NOMO-1 (cell line): Measurements from ENCODE around the gene RIPOR2.

Experiments used
- DNase-seq, 2 experiments: peaks; one replicate each; lab custom pipeline; 2025; ENCODE audit not compliant: unreplicated experiment in 2 of 2; lab: John Stamatoyannopoulos, UW

Gene RIPOR2

GRCh38 chr6:24856246-24856599 lies 79.5 kb downstream of the RIPOR2 start:
- no peak for DNase-seq

- DNase-seq: peak; percentile 28 to 83
These were observed 80.1 kb downstream of the RIPOR2 start for GRCh38 chr6:24855395-24856245.

- no peak for DNase-seq
These were observed 81.6 kb downstream of the RIPOR2 start for GRCh38 chr6:24854077-24854666.

- DNase-seq: no peak
These were observed 84.7 kb downstream of the RIPOR2 start for GRCh38 chr6:24851086-24851485.

GRCh38 chr6:24849713-24850112 lies 86.0 kb downstream of the RIPOR2 start:
- DNase-seq: no peak

GRCh38 chr6:24848461-24848860 lies 87.3 kb downstream of the RIPOR2 start:
- DNase-seq: no peak

GRCh38 chr6:24847402-24847801 lies 88.4 kb downstream of the RIPOR2 start:
- DNase-seq: no peak

GRCh38 chr6:24845578-24845977 lies 90.2 kb downstream of the RIPOR2 start:
- no peak for DNase-seq

- DNase-seq: no peak
These were observed 90.9 kb downstream of the RIPOR2 start for GRCh38 chr6:24844903-24845302.

- DNase-seq: no peak
These were observed 91.7 kb downstream of the RIPOR2 start for GRCh38 chr6:24844061-24844460.

GRCh38 chr6:24840187-24840586 lies 95.6 kb downstream of the RIPOR2 start:
- no peak for DNase-seq

- no peak for DNase-seq
These were observed 96.8 kb downstream of the RIPOR2 start for GRCh38 chr6:24838994-24839393.

GRCh38 chr6:24838081-24838480 lies 97.7 kb downstream of the RIPOR2 start:
- no peak for DNase-seq

- no peak for DNase-seq
These were observed 99.7 kb downstream of the RIPOR2 start for GRCh38 chr6:24836109-24836508.

- no peak for DNase-seq
These were observed 101.9 kb downstream of the RIPOR2 start for GRCh38 chr6:24833711-24834386.

- no peak for DNase-seq
These were observed 103.0 kb downstream of the RIPOR2 start for GRCh38 chr6:24832794-24833193.

- no peak for DNase-seq
These were observed 103.7 kb downstream of the RIPOR2 start for GRCh38 chr6:24831771-24832716.

- no peak for DNase-seq
These were observed 106.1 kb downstream of the RIPOR2 start for GRCh38 chr6:24829657-24830056.

- DNase-seq: no peak
These were observed 107.8 kb downstream of the RIPOR2 start for GRCh38 chr6:24827970-24828369.

GRCh38 chr6:24827162-24827561 lies 108.6 kb downstream of the RIPOR2 start:
- DNase-seq: no peak

GRCh38 chr6:24825130-24825630 lies 110.6 kb downstream of the RIPOR2 start:
- DNase-seq: no peak
